ENCODE measurements around the gene MOGAT3. TPM values are rescaled to one million over a fixed set of nuclear protein-coding genes. Genes with fewer than 3 reads are reported as not detected.
"Not testable (repeated sequence)": the region's sequence is repeated elsewhere in the genome, so short reads cannot be mapped to it uniquely, and the experiment has no call there.

Gene MOGAT3
- total RNA-seq, 1 experiment from 2014 or later, result not detected

DNA sequence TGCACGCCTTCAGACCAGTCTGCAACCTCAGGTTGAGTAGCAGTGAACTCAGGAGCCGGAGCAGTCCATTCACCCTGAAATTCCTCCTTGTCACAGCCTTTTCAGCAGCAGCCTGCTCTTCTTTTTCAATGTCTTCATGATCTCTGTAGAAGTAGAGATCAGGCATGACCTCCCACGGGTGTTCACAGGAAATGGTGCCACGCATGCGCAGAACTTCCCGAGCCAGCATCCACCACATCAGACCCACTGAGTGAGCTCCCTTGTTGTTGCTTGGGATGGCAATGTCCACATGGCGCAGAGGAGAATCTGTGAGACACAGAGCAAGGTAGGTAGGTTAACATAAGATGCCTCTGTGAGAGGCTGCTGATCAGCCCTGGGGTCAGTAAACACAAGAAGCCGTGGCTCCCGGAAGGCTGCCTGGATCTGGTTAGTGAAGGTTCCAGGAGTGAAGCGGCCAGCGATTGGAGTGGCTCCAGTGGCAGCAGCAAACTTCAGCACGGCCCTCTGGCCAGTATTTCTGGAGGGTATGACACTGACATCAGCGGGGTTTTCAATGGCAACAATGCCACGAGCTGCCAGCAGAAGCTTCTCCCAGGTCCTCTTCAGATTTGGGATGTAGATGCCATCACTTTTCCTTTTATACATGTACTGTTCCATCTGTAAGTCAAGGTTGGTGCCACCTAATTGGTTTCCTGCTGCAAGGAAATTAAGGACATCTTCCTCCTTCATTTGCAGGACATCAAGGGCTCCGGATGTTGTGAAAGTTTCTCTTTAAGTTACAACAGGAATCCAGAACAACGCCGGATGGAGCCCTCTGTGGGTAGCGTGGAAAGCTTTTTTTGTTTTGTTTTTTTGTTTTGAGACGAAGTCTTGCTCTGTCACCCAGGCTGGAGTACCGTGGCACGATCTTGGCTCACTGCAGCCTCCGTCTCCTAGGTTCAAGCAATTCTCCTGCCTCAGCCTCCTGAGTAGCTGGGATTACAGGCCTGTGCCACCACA is 3.2 kb upstream of the MOGAT3 start:
- not testable (repeated sequence) for DNase-seq (ENCODE audit: low spot score)

DNA sequence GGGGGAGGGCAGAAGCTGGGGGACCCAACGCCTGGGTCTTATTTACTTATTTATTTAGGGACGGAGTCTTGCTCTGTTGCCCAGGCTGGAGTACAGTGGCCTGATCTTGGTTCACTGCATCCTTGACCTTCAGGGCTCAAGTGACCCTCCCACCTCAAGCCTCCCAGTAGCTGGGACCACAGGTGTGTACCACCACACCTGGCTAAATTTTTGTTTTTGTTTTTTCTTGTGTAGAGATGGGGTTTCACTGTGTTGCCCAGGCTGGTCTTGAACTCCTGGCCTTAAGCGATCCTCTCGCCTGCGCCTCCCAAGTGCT is 1.7 kb upstream of the MOGAT3 start:
- no peak for DNase-seq (ENCODE audit: low spot score)

DNA sequence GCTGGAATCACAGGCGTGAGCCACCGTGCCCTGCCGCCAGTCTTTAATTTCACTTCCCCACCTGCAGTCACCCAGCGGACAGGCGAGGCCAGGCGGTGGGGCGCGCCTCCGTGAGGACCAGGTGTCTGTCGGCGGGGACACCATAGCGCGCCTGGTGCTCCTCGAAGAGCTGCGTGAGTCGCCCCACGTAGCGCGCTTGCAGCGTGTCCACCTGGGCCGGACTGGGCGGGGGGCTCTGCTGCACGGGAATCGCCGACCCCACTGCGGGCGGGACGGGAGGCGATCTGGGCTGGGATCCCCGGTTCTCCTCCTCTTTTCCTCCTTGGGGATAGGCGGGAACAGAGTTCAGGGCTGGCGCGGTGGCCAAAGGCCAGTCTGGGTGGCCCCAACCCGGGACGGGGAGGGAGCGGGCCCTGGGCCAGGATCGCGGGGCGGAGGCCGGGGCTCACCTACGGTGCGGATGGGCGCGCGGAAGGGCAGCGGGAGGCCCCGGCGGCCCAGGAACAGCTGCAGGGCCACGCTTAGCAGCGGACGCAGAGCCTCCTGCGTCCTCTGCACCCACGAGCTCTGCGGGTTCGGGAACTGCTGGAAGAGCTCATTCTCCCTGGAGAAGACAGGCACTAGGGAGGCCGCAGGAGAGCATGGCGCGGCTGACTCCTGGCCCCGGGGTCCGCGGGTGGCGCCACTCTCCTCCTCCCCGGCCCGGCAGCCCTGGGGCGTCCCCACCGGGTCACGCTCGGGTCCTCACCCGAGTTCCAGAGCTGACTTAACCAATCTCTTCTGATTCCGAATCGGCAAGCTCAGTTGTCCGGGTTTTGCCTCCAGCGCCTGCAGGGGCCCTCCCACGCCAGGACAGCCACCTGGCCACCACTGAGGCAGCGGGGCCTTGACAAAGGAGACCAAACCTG is 1.1 kb upstream of the MOGAT3 start:
- DNase-seq (ENCODE audit: low spot score), result no peak

DNA sequence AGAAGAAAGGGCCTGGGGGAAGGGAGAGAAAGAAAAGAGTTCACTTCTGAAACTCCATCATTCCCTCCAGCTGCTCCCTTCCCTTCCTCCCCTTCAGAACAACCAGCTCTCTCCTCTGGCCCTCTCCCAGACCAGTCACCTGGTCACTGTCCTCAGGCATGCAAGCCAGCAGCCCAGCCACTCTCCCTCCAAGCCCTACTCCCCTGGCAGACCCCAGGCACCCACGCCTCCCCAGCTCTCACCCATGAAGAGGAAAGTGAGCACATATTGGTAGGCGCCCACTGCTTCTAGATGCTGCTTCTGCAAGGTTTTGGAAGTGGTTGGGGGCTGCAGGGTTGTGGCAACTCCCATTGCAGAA is 353 bp downstream of the MOGAT3 start:
- DNase-seq (ENCODE audit: low spot score), result no peak

- not testable (repeated sequence) for DNase-seq (ENCODE audit: low spot score)
Measured at GRCh38 chr7:101199522-101199921, 1.3 kb downstream of the MOGAT3 start.

DNA sequence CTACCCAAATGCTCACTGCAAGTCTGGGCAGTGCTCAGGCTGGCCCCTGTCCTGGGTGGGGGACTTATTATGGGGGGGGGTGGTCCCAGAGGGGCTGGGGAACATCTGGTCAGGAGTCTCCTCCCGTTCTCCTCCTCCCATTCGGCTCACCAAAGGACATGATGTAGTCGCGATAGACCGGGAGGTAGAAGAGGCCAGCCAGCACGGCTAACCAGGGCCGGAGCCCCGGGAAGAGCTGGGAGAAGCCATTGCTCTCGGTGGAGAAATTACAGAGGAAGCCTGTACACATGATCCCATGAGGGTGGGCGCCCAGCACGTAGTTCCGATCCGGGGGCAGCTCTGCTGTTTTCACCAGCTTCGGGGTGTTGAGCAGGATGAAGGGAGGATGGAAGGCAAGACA is 2.4 kb downstream of the MOGAT3 start:
- DNase-seq (ENCODE audit: low spot score), result no peak

- DNase-seq (ENCODE audit: low spot score), result no peak
Measured at GRCh38 chr7:101197991-101198390, 2.8 kb downstream of the MOGAT3 start.

DNA sequence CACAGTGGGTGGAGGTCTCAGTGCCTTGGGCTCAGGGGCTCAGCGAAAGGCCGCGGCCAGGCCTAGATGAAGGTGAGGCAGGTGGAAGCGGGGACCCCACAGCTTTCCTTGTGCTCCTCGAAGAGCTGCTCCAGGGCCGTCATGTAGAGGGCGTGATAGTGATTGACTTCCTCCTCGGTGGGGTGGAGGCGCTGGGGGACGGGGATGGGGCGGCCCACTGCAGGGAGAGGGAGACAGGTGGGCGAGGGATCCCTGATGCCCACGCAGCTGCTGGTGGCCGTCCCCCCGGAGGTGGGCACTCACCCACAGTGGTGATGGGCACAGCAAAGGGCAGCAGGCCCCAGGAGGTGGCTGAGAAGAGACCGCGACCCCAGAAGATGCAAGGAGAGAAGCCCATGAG is 5.0 kb downstream of the MOGAT3 start:
- no peak for DNase-seq (ENCODE audit: low spot score)

DNA sequence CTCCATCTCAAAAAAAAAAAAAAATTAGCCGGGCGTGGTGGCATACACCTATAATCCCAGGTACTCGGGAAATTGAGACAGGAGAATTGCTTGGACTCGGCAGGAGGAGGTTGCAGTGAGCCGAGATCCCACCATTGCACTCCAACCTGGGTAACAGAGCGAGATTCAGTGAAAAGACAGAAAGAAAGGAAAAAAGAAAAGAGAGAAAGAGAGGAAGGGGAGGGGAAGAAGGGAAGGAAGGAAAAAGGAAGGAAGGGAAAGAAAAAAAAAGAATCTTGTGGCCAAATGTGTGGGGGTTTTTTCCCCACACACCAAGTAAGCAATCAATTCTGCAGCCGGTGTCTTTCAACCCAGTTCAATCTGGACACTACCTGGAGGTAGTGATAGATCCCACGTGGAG is 11.7 kb downstream of the MOGAT3 start:
- no peak for DNase-seq (ENCODE audit: low spot score)

- DNase-seq (ENCODE audit: low spot score), result no peak
Measured at GRCh38 chr7:101186844-101187428, 13.9 kb downstream of the MOGAT3 start.

GRCh38 chr7:101186194-101186593 is 14.6 kb downstream of the MOGAT3 start:
- no peak for DNase-seq (ENCODE audit: low spot score)

DNA sequence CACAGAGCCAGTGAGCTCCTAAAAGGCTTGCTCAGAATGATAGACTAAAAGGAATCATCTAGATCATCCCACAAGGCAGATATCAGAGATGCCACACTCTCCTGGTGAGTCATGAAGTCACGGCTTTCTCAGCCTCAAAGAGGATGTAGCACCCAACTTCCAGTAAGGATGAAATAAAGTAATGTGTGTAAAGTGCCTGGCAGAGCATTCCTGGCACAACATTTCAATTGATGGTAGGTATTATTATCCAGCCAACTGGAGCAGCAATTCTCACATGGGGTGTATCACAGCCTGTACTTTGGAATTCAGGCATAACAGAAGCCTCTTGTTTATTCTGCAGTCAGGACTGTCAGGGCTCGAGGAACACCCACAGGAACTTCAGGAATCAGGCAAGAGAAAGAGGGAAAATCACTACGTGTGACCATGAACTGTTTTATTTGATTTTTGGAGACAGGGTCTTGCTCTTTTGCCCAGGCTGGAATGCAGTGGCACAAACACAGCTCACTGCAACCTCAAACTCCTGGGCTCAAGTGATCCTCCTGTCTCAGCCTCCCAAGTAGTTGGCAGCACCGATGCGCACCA is 15.5 kb downstream of the MOGAT3 start:
- peak; percentile 84 for DNase-seq (ENCODE audit: low spot score)

DNA sequence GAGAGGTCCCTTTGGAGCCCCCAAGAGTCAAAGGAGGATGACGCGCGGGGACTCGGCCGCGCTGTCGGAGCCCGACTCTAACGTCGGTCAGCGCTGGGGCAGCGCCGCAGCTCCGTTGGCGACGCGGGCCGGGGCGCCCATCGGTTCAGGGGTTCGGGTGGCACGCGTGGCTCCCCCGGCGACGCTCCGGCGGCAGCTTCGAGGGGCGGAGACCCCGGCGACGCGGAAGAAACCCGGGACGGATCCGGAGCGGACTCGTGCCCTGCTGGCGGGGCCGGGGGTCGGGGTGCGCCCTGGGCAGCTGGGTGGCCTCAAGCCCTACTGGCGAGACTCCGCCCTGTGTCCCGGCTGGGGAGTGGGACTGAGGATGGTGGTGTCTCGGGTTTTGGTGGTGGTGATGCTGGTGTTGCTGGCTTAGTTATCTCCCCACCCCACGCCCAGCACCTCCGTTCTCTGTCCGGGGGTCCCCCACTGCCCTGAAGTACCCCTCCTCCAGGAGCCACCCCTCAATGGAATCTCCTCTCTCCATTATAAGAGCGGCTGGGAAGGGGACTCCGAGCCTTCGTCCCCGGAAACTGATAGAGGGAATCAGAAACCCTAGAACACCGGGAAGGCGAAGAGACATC is 20.6 kb downstream of the MOGAT3 start, which contains the start of gene NAT16:
TSS of gene NAT16 (minus strand) at position 164 of the 626 bp plus-strand sequence. CDS start 5,486 bp downstream, outside the sequence.
- no peak for DNase-seq (ENCODE audit: low spot score)

- DNase-seq (ENCODE audit: low spot score), result no peak
Measured at GRCh38 chr7:101179713-101180112, 21.1 kb downstream of the MOGAT3 start.

DNA sequence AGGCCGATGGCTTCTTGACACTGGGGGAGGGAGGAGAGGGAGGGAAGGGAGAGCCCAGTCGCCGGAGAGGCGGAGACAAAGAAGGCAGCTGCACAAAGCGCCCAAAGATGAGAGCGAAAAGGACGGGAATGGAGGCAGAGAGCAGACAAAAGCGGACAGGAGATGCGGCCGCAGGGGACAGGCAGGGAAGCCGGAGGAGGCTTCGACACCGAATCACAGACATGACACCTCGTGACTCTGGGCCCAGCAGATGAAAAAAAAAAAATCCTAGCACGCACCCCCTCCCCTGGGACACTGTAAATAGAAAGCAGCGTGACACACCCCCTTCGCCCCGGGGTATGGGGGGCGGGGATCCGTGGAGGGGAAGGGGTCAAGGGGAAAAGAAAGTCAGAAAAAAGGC is 21.7 kb downstream of the MOGAT3 start:
- no peak for DNase-seq (ENCODE audit: low spot score)

GRCh38 chr7:101177644-101178043 is 23.2 kb downstream of the MOGAT3 start:
- no peak for DNase-seq (ENCODE audit: low spot score)

GRCh38 chr7:101175664-101176063 is 25.2 kb downstream of the MOGAT3 start:
- DNase-seq (ENCODE audit: low spot score), result no peak

DNA sequence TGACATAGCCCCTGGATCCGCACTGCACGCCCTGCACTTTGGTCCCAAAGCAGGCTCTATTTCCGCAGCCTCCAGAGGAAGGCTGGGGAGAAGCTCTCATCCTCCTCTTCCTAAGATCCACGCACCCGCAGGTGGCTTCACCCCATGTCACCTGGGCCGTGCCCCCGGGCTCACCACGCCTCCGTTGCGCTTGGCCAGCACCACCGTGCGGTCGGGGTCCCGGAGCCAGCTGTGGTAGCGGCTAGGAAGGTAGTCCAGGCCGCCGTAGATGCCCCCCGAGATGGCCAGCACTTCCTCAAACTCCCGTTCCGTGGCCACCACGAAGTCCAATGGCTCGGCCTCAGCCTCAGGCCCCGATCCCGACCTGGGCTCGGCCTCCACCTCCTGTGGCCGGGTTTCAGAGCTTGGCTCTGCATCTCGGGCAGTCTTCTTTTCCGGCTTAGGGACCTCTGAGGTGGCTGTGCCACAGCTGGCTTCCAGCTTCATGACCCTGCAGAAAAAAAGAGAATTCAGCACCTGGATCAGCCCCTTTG is 26.4 kb downstream of the MOGAT3 start:
- DNase-seq (ENCODE audit: low spot score), result no peak

DNA sequence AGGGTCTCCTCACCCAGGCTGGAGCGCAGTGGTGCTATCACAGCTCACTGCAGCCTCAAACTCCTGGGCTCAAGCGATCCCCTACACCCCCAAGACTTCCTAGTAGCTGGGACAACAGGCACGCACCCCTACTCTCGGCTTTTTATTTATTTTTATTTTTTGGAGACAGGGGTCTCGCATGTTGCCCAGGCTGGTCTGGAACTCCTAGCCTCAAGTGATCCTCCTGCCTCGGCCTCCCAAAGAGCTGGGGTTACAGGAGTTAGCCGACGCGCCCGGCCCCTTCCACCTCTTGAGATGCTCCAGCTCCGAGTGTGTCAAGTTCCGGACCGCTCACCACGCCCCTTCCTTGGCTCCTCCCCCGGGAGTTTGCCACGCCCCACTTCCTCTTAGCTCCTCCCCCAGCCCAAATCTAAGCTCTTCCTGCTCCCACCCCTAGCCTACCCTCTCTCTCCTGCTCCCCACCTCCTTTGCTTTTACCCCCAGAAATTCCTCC is 27.0 kb downstream of the MOGAT3 start:
- peak; percentile 54 for DNase-seq (ENCODE audit: low spot score)

GRCh38 chr7:101172854-101173751 is 27.7 kb downstream of the MOGAT3 start:
- peak; percentile 77 for DNase-seq (ENCODE audit: low spot score)

Data from A172 (cell line).